GDM1 (cell line): ENCODE measurements around the gene DHFR2.
"Not testable (repeated sequence)": the region's sequence is repeated elsewhere in the genome, so short reads cannot be mapped to it uniquely, and the experiment has no call there.

Source experiments
- DNase-seq: peaks from one replicate; lab custom pipeline; 2025; lab: John Stamatoyannopoulos, UW

Gene DHFR2

GRCh38 chr3:94062513-94063404, at the start of gene DHFR2, which contains the start of gene NSUN3:
TSS of gene DHFR2 (minus strand) at chr3:94062916. CDS start at chr3:94061511, 1,405 bp downstream.
TSS of gene NSUN3 (plus strand) at chr3:94063061. CDS start at chr3:94063127, 66 bp downstream.
- DNase-seq = peak; percentile 94

GRCh38 chr3:94110854-94111253, 48.1 kb upstream of the DHFR2 start:
- no peak for DNase-seq

- not testable (repeated sequence) for DNase-seq
Observed at GRCh38 chr3:94110232-94110631, 47.5 kb upstream of the DHFR2 start.

GRCh38 chr3:94106268-94106667, 43.6 kb upstream of the DHFR2 start:
- DNase-seq = no peak

GRCh38 chr3:94101860-94102259, 39.1 kb upstream of the DHFR2 start:
- no peak for DNase-seq

GRCh38 chr3:94099311-94099710, 36.6 kb upstream of the DHFR2 start:
- DNase-seq = no peak

GRCh38 chr3:94098452-94098851, 35.7 kb upstream of the DHFR2 start:
- no peak for DNase-seq

GRCh38 chr3:94095111-94095510, 32.4 kb upstream of the DHFR2 start:
- DNase-seq = no peak

- no peak for DNase-seq
Observed at GRCh38 chr3:94093151-94093550, 30.4 kb upstream of the DHFR2 start.

GRCh38 chr3:94092086-94092485, 29.4 kb upstream of the DHFR2 start:
- DNase-seq = no peak

GRCh38 chr3:94089126-94089525, 26.4 kb upstream of the DHFR2 start:
- DNase-seq = no peak

GRCh38 chr3:94083261-94083660, 20.5 kb upstream of the DHFR2 start:
- DNase-seq = no peak

- no peak for DNase-seq
Observed at GRCh38 chr3:94082391-94082937, 19.7 kb upstream of the DHFR2 start.

GRCh38 chr3:94081884-94082283, 19.2 kb upstream of the DHFR2 start:
- no peak for DNase-seq

- DNase-seq = not testable (repeated sequence)
Observed at GRCh38 chr3:94080552-94080951, 17.8 kb upstream of the DHFR2 start.

- DNase-seq = no peak
Observed at GRCh38 chr3:94076055-94076454, 13.3 kb upstream of the DHFR2 start.

- no peak for DNase-seq
Observed at GRCh38 chr3:94071713-94072284, 9.1 kb upstream of the DHFR2 start.

- no peak for DNase-seq
Observed at GRCh38 chr3:94070341-94070911, 7.7 kb upstream of the DHFR2 start.

GRCh38 chr3:94069194-94069813, 6.6 kb upstream of the DHFR2 start:
- DNase-seq = no peak

- no peak for DNase-seq
Observed at GRCh38 chr3:94066506-94067500, 4.1 kb upstream of the DHFR2 start.
